Transverse colon (tissue), 4 donors: Measurements from ENCODE around the gene CPHXL.

Experiments
- EP300 ChIP-seq: sonication (generic); formaldehyde crosslinking; IDR thresholded peaks from one replicate; pipeline ENCODE4 v1.6.1; 2017; ENCODE audit warnings: antibody characterized with exemption, low read depth
- POLR2A ChIP-seq: fragments of 450-650 bp; IDR thresholded peaks from one replicate; pipeline ENCODE4 v1.6.1; 2016; ENCODE audit warnings: antibody characterized with exemption, mild to moderate bottlenecking, moderate library complexity
- POLR2AphosphoS5 ChIP-seq, 3 donors: sonication (generic); formaldehyde crosslinking; IDR thresholded peaks; one replicate each; pipeline ENCODE4 v1.6.1; 2016; ENCODE audit warnings: antibody characterized with exemption in 3 of 3
- TF ChIP-seq, protein P1 (sequence below), 5 experiments: fragments of 200-600 bp in 3 of 5; fragments of 450-650 bp in 2 of 5; sonication (generic) in 3 of 5; IDR thresholded peaks; 1 replicate in 2 of 5; 2 replicates in 3 of 5; pipeline ENCODE4 v1.5.1; 2016 to 2017; ENCODE audit warnings: antibody characterized with exemption in 5 of 5, inconsistent platforms in 3 of 5, mild to moderate bottlenecking in 2 of 5, moderate library complexity in 1 of 5

DNA sequence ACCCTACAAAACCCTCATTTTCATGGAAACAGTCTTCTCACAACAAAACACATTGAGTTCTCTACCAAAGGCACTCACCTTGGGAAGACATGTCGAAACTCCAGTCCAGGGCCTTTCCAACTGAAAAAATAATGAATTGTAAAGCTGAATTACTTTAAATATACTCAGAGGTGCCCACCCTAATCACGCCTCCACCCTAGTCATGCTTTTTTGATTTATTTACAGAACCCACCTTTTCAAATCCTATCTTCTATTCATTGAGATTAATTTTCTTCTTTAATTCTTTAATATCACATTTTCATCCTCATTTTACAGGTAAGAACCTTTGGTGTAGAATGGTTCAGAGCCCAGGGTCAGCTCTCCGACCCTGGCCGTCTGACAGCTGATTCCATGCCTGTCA lies 49.4 kb downstream of the CPHXL start, which contains the start of gene CPHXL2:
- TF ChIP-seq, protein P1, sequence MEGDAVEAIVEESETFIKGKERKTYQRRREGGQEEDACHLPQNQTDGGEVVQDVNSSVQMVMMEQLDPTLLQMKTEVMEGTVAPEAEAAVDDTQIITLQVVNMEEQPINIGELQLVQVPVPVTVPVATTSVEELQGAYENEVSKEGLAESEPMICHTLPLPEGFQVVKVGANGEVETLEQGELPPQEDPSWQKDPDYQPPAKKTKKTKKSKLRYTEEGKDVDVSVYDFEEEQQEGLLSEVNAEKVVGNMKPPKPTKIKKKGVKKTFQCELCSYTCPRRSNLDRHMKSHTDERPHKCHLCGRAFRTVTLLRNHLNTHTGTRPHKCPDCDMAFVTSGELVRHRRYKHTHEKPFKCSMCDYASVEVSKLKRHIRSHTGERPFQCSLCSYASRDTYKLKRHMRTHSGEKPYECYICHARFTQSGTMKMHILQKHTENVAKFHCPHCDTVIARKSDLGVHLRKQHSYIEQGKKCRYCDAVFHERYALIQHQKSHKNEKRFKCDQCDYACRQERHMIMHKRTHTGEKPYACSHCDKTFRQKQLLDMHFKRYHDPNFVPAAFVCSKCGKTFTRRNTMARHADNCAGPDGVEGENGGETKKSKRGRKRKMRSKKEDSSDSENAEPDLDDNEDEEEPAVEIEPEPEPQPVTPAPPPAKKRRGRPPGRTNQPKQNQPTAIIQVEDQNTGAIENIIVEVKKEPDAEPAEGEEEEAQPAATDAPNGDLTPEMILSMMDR (IDR thresholded peaks at IDR 0.05) = no peak
- TF ChIP-seq POLR2A (no peak), EP300 (no peak), POLR2AphosphoS5 (IDR thresholded peaks at IDR 0.05) (no peak)
